Small intestine (tissue), 7 donors: ENCODE data around the gene DHX35. TPM values are rescaled to one million over a fixed set of nuclear protein-coding genes. Genes with fewer than 3 reads are reported as not detected.
"Not testable (repeated sequence)": the region's sequence is repeated elsewhere in the genome, so short reads cannot be mapped to it uniquely, and the experiment has no call there.

Experiments
- DNase-seq, 2 donors: peaks; one replicate each; pipeline versions ENCODE4 v3.0.0 to v3.0.0-alpha.2; 2013
- FAIRE-seq: peaks from 2 replicates; lab custom pipeline; 2012; peaks lifted over from hg19 to GRCh38; lab: Jason Lieb, UNC
- H3K27ac ChIP-seq, 3 donors: one replicate each; pipeline ENCODE4 v1.5.1; 2013; ENCODE audit warnings: low read length in 2 of 3, mild to moderate bottlenecking in 2 of 3, control low read depth in 1 of 3, inconsistent platforms in 1 of 3, low read depth in 1 of 3, moderate library complexity in 1 of 3
- H3K27me3 ChIP-seq, 3 donors: one replicate each; pipeline ENCODE4 v1.6.1; 2013; ENCODE audit warnings: low read length in 3 of 3, inconsistent platforms in 1 of 3; ENCODE audit not compliant: control insufficient read depth in 3 of 3, insufficient read depth in 3 of 3
- H3K36me3 ChIP-seq, 3 donors: one replicate each; pipeline ENCODE4 v1.6.1; 2013; ENCODE audit warnings: low read length in 3 of 3, inconsistent platforms in 1 of 3, low read depth in 1 of 3, mild to moderate bottlenecking in 1 of 3, moderate library complexity in 1 of 3; ENCODE audit not compliant: control insufficient read depth in 3 of 3, insufficient read depth in 2 of 3
- H3K4me1 ChIP-seq, 3 donors: one replicate each; pipeline ENCODE4 v1.6.1; 2013; ENCODE audit warnings: low read length in 2 of 3, inconsistent platforms in 1 of 3, low read depth in 1 of 3, mild to moderate bottlenecking in 1 of 3, moderate library complexity in 1 of 3; ENCODE audit not compliant: control insufficient read depth in 3 of 3, insufficient read depth in 2 of 3
- H3K4me3 ChIP-seq, 3 donors: one replicate each; pipeline ENCODE4 v1.5.1; 2013; ENCODE audit warnings: low read length in 3 of 3, control low read depth in 1 of 3, inconsistent platforms in 1 of 3, low read depth in 1 of 3, mild to moderate bottlenecking in 1 of 3, moderate library complexity in 1 of 3
- H3K9me3 ChIP-seq, 2 donors: one replicate each; pipeline ENCODE4 v1.6.1; 2013; ENCODE audit warnings: low read depth in 1 of 2, low read length in 1 of 2; ENCODE audit not compliant: control insufficient read depth in 2 of 2, insufficient read depth in 1 of 2
- WGBS, 3 donors: extraction: QIAGEN DNeasy Blood & Tissue Kit; methylation state at CpG; one replicate each; pipeline ENCODE4 v1.1.7; 2013; 5-methylcytosine and 5-hydroxymethylcytosine counted together
- polyA plus RNA-seq, 4 donors: library from polyadenylated mRNA; stranded (reverse) in 3 of 4; unstranded in 1 of 4; fragments of 200-250 nt in 3 of 4; fragments of 120-200 nt in 1 of 4; gene quantifications; one replicate each; pipeline versions ENCODE4 v1.2.1 to v1.2.3, GENCODE V29; 2013
- donor health status: healthy with polysubstance abuse.
- donor health status: control.
- donor health status: control.
- donor health status: Bipolar disorder and iron deficiency.
- donor health status: healthy.

DHX35 gene
- polyA plus RNA-seq, 4 donors = 6.5 to 10.8 (median 8.5) TPM

DNA sequence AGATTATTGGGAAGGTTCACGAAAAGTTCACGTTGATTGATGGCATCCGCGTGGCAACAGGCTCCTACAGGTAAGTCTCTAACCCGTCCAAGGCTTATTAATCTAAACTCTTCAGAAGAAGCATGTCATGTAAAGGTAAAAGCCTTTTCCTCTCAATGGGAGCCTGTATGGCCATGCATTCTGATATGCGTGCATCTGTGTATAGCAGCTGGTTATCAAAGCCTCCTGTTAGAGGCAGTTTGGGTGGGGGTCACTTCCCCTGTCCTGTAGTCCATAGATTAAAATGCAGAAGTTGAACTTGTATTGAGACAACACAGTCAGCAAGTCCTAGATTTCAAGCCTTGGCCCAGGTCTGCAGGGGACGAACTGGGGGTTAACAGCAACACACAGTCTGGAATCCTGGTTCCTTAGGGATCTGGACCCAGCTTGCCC, 14.2 kb upstream of the DHX35 start:
- no peaks in the 10 kb centered on the region for H3K4me1 ChIP-seq
- no peaks in the 10 kb centered on the region for H3K27me3 ChIP-seq
- no peak for FAIRE-seq
- H3K27ac ChIP-seq = no peak overlapping the region
- H3K36me3 ChIP-seq = peaks cover 0 to 17% (median 0%) of the 10 kb centered on the region in 3 donors
- no peak for DNase-seq
- H3K4me3 ChIP-seq = no peak overlapping the region
- 83 to 92% (median 84%) methylated on average over 7 of the region's 7 CpGs for WGBS, 3 donors
- H3K9me3 ChIP-seq = no peaks in the 10 kb centered on the region

- no peak for DNase-seq
- no peak overlapping the region for H3K4me3 ChIP-seq
- H3K27ac ChIP-seq = no peak overlapping the region
- H3K36me3 ChIP-seq = peaks cover 0 to 15% (median 1%) of the 10 kb centered on the region in 3 donors
- no peaks in the 10 kb centered on the region for H3K4me1 ChIP-seq
- no peak for FAIRE-seq
- no peaks in the 10 kb centered on the region for H3K27me3 ChIP-seq
- H3K9me3 ChIP-seq = no peaks in the 10 kb centered on the region
- 76 to 100% (median 96%) methylated on average over 2 of the region's 2 CpGs for whole genome bisulfite sequencing, 3 donors
These were observed 11.9 kb upstream of the DHX35 start for GRCh38 chr20:38950254-38950653.

- Histone ChIP-seq H3K4me1 (no peaks in the 10 kb centered on the region), H3K4me3 (no peak overlapping the region), H3K27me3 (no peaks in the 10 kb centered on the region), H3K36me3 (peaks cover 0 to 15% (median 1%) of the 10 kb centered on the region in 3 donors), H3K27ac (no peak overlapping the region), H3K9me3 (no peaks in the 10 kb centered on the region)
- FAIRE-seq (no peak), DNase-seq (no peak)
- 96 to 98% (median 98%) methylated on average over 9 of the region's 9 CpGs for WGBS, 3 donors
These were observed 10.5 kb upstream of the DHX35 start for GRCh38 chr20:38951611-38952010.

DNA sequence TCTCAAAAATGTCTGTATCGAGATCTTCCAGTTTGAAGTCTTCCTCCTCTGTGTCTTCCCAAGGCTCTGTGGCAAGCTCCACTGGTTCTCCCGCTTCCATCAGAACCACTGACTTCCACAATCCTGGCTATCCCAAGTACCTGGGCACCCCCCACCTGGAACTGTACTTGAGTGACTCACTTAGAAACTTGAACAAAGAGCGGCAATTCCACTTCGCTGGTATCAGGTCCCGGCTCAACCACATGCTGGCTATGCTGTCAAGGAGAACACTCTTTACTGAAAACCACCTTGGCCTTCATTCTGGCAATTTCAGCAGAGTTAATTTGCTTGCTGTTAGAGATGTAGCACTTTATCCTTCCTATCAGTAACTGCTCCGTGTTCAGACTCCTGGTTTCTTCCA, 10.0 kb upstream of the DHX35 start:
- DNase-seq (no peak), FAIRE-seq (no peak)
- Histone ChIP-seq H3K9me3 (no peaks in the 10 kb centered on the region), H3K36me3 (peaks cover 0 to 15% (median 1%) of the 10 kb centered on the region in 3 donors), H3K27ac (no peak overlapping the region), H3K4me3 (no peak overlapping the region), H3K27me3 (no peaks in the 10 kb centered on the region), H3K4me1 (no peaks in the 10 kb centered on the region)
- WGBS, 3 donors = 94 to 97% (median 97%) methylated on average over 6 of the region's 6 CpGs

DNA sequence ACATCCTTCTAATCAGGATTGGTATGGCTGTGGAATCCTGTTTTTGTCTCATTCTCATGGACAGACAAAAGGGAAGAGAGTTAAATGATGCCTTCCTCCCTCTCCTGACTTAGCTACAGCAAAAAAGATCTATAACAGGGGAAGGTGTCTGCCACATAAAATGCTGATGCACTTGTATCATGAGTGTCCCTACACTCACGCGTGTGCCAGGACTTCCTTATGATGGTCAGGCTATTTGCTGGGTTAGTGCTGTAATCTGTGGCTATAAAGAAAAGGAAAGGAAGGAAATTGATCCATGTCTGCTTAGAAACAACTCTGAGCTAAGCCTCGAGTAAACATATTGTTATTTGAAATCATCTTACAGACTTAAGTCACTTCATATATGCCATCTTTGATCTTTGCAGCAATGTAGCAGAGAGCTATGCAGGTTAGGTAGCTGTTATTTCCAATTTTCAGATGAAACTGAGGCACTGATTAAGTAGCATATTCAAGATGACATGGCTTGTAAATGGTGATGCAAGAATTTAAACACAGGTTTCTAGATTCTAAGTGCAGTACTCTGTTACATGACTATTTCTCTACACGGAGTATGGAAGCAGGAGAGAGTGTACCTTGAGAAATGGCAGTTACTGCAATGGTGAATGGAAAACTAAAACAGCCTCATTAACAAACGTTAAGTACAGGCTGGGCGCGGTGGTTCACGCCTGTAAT, 8.4 kb upstream of the DHX35 start:
- H3K36me3 ChIP-seq = peaks cover 0 to 13% (median 1%) of the 10 kb centered on the region in 3 donors
- H3K27me3 ChIP-seq = no peaks in the 10 kb centered on the region
- no peak overlapping the region for H3K27ac ChIP-seq
- H3K9me3 ChIP-seq = no peaks in the 10 kb centered on the region
- no peak for DNase-seq
- no peaks in the 10 kb centered on the region for H3K4me1 ChIP-seq
- 90 to 91% (median 91%) methylated on average over 8 of the region's 8 CpGs for WGBS, 3 donors
- FAIRE-seq = no peak
- no peak overlapping the region for H3K4me3 ChIP-seq

- 89 to 94% (median 93%) methylated on average over 5 of the region's 5 CpGs for WGBS, 3 donors
- no peak overlapping the region for H3K27ac ChIP-seq
- FAIRE-seq = no peak
These were observed 4.8 kb upstream of the DHX35 start for GRCh38 chr20:38957235-38957876.

DNA sequence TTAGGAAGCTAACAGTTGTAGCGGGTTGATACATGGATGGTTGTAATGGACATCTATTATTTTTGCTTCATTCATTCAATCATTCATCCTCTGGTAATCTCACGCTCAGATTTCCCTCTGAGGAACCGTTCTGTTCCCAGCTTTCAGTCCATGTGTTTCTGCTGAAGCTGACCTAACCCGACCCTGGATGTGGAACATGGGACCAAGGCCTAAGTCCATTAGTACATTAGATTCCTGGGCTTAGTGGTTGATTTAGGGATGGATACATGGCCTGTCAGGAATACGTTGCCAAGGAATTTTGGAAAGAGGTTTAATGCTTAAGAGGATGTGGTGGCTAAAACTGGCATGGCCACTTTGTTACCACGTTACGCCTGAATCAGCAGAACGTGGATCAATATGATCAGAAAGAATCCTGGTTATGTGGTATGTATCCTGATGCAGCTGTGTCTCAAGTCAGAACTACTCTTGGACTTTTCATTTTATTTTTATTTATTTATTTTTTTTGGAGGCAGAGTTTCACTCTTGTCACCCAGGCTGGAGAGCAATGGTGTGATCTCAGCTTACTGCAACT, 4.1 kb upstream of the DHX35 start:
- Histone ChIP-seq H3K27ac (no peak overlapping the region), H3K27me3 (no peaks in the 10 kb centered on the region), H3K4me3 (no peak overlapping the region), H3K4me1 (peaks cover 0 to 3% (median 0%) of the 10 kb centered on the region in 3 donors), H3K9me3 (no peaks in the 10 kb centered on the region), H3K36me3 (peaks cover 0 to 1% (median 0%) of the 10 kb centered on the region in 3 donors)
- WGBS, 3 donors = 88 to 94% (median 90%) methylated on average over 8 of the region's 8 CpGs
- no peak for DNase-seq
- FAIRE-seq = no peak

More at GRCh38 chr20:38957235-38957876, 4.8 kb upstream of the DHX35 start:
- Histone ChIP-seq H3K4me3 (no peak overlapping the region), H3K4me1 (peaks cover 0 to 3% (median 0%) of the 10 kb centered on the region in 3 donors), H3K36me3 (peaks cover 0 to 1% (median 0%) of the 10 kb centered on the region in 3 donors), H3K9me3 (no peaks in the 10 kb centered on the region), H3K27me3 (no peaks in the 10 kb centered on the region)
- no peak for DNase-seq

- DNase-seq, FAIRE-seq, H3K4me1 ChIP-seq, H3K36me3 ChIP-seq, H3K27me3 ChIP-seq, H3K9me3 ChIP-seq, H3K4me3 ChIP-seq, H3K27ac ChIP-seq: not testable (repeated sequence)
- WGBS, 3 donors = 88 to 97% (median 97%) methylated on average over 9 of the region's 9 CpGs
These were observed 1.9 kb upstream of the DHX35 start for GRCh38 chr20:38960187-38960687.
